Lower leg skin (tissue), 4 donors: ENCODE results near the gene NAA60. TPM values are rescaled to one million over a fixed set of nuclear protein-coding genes. Genes with fewer than 3 reads are reported as not detected.
A peak's percentile ranks its signal among the peaks of the same experiment; 100 is the strongest.
"Not testable (repeated sequence)": the region's sequence is repeated elsewhere in the genome, so short reads cannot be mapped to it uniquely, and the experiment has no call there.

Experiments
- DNase-seq, 2 donors: peaks; one replicate each; pipeline ENCODE4 v3.0.0-alpha.2; 2019; ENCODE audit warnings: low spot score in 2 of 2
- H3K4me3 ChIP-seq: fragments of 200-600 bp; sonication (generic); 2 replicates; pipeline ENCODE4 v1.5.1; 2017; ENCODE audit warnings: mild to moderate bottlenecking, low read depth; ENCODE audit not compliant: poor library complexity, severe bottlenecking
- POLR2A ChIP-seq, 2 donors: fragments of 450-650 bp; IDR thresholded peaks; one replicate each; pipeline ENCODE4 v1.6.1; 2016 to 2017; ENCODE audit warnings: antibody characterized with exemption in 2 of 2, mild to moderate bottlenecking in 1 of 2, moderate library complexity in 1 of 2
- WGBS, 2 donors: methylation state at CpG; one replicate each; pipeline ENCODE4 v1.1.5; 2018; 5-methylcytosine and 5-hydroxymethylcytosine counted together
- intact Hi-C: fragments of 100-400 bp; cut with DNase I; formaldehyde crosslinking; loops from one replicate; pipeline ENCODE4 v1.15.0; 2023; ENCODE audit warnings: low total_unique reads
- total RNA-seq, 4 donors: library from RNA; depleted of rRNA; stranded (reverse); fragments of >200 nt; gene quantifications; one replicate each; pipeline ENCODE4 v1.1.0, GENCODE V29; 2016
- TF ChIP-seq, protein P1 (sequence below), 3 donors: fragments of 450-650 bp; IDR thresholded peaks; one replicate each; pipeline ENCODE4 v1.5.1; 2016; ENCODE audit warnings: antibody characterized with exemption in 3 of 3, mild to moderate bottlenecking in 3 of 3, moderate library complexity in 2 of 3

The NAA60 gene
- total RNA-seq, 4 donors from 2014 or later: 21.2 to 42.2 (median 24.8) TPM

DNA sequence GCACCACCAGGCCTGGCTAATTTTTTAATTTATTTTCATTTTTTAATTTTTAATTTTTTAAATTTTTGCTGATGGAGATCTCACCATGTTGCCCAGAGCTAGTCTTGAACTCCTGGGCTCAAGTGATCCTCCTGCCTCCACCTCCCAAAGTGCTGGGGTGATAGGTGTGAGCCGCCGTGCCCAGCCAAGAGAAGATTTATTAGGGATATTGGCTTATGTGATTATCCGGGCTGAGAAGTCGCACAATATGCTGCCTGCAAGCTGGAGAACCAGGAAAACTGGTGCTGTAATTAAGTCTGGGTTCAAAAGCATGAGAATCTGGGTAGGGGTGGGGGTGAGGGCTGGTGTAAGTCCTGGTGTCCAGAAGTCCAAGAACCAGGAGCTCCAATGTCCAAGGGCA lies 54.3 kb downstream of the NAA60 start:
- WGBS, 2 donors: 91 to 94% methylated on average over 4 of the region's 4 CpGs
- no peak for DNase-seq
- intact Hi-C loops: no loop called here
- H3K4me3 ChIP-seq: no peak overlapping the region
- TF ChIP-seq POLR2A (IDR thresholded peaks at IDR 0.05): no peak
- TF ChIP-seq, protein P1, sequence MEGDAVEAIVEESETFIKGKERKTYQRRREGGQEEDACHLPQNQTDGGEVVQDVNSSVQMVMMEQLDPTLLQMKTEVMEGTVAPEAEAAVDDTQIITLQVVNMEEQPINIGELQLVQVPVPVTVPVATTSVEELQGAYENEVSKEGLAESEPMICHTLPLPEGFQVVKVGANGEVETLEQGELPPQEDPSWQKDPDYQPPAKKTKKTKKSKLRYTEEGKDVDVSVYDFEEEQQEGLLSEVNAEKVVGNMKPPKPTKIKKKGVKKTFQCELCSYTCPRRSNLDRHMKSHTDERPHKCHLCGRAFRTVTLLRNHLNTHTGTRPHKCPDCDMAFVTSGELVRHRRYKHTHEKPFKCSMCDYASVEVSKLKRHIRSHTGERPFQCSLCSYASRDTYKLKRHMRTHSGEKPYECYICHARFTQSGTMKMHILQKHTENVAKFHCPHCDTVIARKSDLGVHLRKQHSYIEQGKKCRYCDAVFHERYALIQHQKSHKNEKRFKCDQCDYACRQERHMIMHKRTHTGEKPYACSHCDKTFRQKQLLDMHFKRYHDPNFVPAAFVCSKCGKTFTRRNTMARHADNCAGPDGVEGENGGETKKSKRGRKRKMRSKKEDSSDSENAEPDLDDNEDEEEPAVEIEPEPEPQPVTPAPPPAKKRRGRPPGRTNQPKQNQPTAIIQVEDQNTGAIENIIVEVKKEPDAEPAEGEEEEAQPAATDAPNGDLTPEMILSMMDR (IDR thresholded peaks at IDR 0.05): no peak

DNA sequence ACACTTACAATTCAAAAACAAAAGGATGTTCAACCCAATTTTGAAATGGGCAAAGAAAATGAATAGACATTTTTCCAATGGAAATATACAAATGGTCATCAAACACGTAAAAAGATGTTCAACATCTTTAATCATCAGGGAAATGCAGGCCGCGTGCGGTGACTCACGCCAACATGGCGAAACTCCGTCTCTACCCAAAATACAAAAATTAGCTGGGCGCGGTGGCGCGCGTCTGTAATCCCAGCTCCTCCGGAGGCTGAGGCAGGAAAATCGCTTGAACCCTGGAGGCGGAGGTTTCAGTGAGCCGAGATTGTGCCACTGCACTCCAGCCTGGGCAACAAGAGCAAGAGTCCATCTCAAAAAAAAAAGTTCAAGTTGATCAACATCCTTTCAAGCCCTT lies 55.5 kb downstream of the NAA60 start:
- H3K4me3 ChIP-seq: no peak overlapping the region
- WGBS, 2 donors: 98 to 99% methylated on average over 16 of the region's 16 CpGs
- no peak for TF ChIP-seq POLR2A (IDR thresholded peaks at IDR 0.05)
- TF ChIP-seq, protein P1 (IDR thresholded peaks at IDR 0.05): no peak
- intact Hi-C loops: no loop called here
- DNase-seq: no peak

DNA sequence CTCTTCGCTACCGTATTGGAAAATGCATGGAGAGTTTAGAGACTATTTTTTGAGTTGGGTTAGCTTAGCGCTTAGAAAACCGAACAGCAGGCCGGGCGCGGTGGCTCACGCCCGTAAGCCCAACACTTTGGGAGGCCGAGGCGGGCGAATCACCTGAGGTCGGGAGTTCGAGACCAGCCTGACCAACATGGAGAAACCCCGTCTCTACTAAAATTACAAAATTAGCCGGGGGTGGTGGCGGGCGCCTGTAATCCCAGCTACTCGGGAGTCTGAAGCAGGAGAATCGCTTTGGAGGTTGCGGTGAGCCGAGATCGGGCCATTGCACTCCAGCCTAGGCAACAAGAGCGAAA lies 57.9 kb downstream of the NAA60 start:
- WGBS, 2 donors: 8 to 12% methylated on average over 24 of the region's 24 CpGs
- intact Hi-C loops, DNase-seq: not testable (repeated sequence)
- peak overlapping the region; percentile 75 for H3K4me3 ChIP-seq

DNA sequence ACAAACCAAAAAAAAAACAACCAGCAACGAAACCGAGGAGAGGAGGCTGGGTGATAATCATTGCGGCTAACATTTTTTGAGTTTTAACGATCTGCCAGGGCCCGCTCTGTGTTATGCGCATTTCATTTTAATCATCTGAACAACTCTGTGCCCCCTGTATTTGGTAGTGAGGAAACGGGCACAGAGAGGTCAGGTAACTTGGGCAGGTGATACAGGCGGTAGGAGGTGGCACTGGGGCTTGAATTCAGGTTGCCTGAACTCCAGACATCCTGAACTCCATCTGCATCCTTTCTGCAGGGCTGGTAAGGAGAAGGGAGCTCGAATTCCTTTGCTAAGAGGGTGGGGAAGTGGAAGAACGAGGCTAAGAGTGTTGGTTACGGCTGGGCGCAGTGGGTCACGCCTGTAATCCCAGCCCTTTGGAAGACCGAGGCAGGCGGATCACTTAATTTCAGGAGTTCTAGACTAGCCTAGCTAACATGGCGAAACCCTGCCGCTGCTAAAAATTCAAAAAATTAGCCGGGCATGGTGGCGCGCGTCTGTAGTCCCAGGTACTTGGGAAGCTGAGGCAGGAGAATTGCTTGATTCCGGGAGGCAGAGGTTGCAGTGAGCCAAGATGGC lies 58.4 kb downstream of the NAA60 start:
- TF ChIP-seq, protein P1 (IDR thresholded peaks at IDR 0.05): no peak
- no peak for TF ChIP-seq POLR2A (IDR thresholded peaks at IDR 0.05)
- no peak for DNase-seq
- intact Hi-C loops: no loop called here
- no peak overlapping the region for H3K4me3 ChIP-seq
- WGBS, 2 donors: 72 to 76% methylated on average over 22 of the region's 22 CpGs

DNA sequence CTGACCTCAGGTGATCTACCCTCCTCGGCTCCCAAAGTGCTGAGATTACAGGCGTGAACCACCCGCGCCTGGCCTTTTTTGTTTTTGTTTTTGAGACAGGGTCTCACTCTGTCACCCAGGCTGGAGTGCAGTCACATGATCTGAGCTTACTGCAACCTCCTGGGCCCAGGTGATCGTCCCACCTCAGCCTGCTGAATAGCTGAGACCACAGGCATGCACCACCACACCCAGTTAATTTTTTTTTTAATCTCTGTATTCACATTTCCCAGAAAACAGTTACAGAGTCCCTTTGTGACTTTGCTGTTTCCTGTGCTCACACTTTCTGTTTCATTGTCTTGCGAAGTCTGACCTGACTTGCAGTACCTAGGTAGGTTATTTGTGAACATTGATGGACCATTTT lies 60.0 kb downstream of the NAA60 start:
- no peak for DNase-seq
- H3K4me3 ChIP-seq: no peak overlapping the region
- WGBS, 2 donors: 60 to 80% methylated on average over 6 of the region's 6 CpGs
- intact Hi-C loops: no loop called here
- no peak for TF ChIP-seq POLR2A (IDR thresholded peaks at IDR 0.05)
- TF ChIP-seq, protein P1 (IDR thresholded peaks at IDR 0.05): no peak

DNA sequence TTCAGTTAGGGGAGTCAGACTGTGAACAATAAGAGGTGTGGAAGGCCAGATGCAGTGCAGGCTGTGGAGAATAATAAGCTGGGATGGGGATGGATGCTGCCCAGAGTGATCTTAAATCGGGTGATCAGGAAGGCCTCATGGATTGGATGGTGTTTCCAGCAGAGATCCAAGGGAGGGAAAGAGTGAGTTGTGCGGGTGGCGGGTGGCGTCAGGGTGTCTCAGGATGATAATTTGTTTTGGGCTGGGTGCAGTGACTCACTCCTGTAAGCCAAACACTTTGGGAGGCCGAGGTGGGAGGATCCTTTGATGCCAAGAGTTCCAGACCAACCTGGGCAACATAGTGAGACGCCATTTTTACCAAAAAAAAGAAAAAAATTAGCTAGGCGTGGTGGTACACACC lies 65.3 kb downstream of the NAA60 start:
- WGBS, 2 donors: 85 to 88% methylated on average over 7 of the region's 7 CpGs
- no peak overlapping the region for H3K4me3 ChIP-seq
- no peak for TF ChIP-seq POLR2A (IDR thresholded peaks at IDR 0.05)
- TF ChIP-seq, protein P1 (IDR thresholded peaks at IDR 0.05): no peak
- DNase-seq: peak in 1 of 2 donors; percentile 31
- intact Hi-C loops: no loop called here
